ENCODE data around the gene DYNLL1. TPM values are rescaled to one million over a fixed set of nuclear protein-coding genes. Genes with fewer than 3 reads are reported as not detected.

The DYNLL1 gene
- total and polyA plus RNA-seq, 2 of the 13 experiments (the other 11 are each of a cell fraction or from before 2014, with no cell fraction given): 271 to 294 TPM

GRCh38 chr12:120534703-120535655 lies 39.1 kb downstream of the DYNLL1 start (continued):
- TF ChIP-seq ZBTB40 (IDR thresholded peaks at IDR 0.05): no peak
- TF ChIP-seq ZBTB40 (CRISPR knock-in tag; IDR thresholded peaks at IDR 0.05): peak; percentile 31; the same call in 1 of the 2 replicates
- no peak for TF ChIP-seq ARNTL (CRISPR knock-in tag; IDR thresholded peaks at IDR 0.05)
- TF ChIP-seq PHF5A (CRISPR knock-in tag; IDR thresholded peaks at IDR 0.05; ENCODE audit: low read depth, unreplicated experiment): no peak
- no peak for TF ChIP-seq REST (IDR thresholded peaks at IDR 0.05; ENCODE audit: borderline replicate concordance in 1 of 2, low read depth in 1 of 2, low read length in 2 of 2)
- TF ChIP-seq BATF2 (CRISPR knock-in tag; IDR thresholded peaks at IDR 0.05): no peak
- no peak for TF ChIP-seq NFYC (CRISPR knock-in tag; IDR thresholded peaks at IDR 0.05)
- TF ChIP-seq HOXA3 (CRISPR knock-in tag; IDR thresholded peaks at IDR 0.05): no peak
- no peak for TF ChIP-seq GLMP (CRISPR knock-in tag; IDR thresholded peaks at IDR 0.05; ENCODE audit: borderline replicate concordance)
- no peak for TF ChIP-seq HOXA5 (CRISPR knock-in tag; IDR thresholded peaks at IDR 0.05)
